Peyer's patch (tissue), 4 donors: ENCODE data around the gene LCE6A. TPM values are rescaled to one million over a fixed set of nuclear protein-coding genes. Genes with fewer than 3 reads are reported as not detected.
A peak's percentile ranks its signal among the peaks of the same experiment; 100 is the strongest.

Source experiments
- DNase-seq, 3 donors: peaks; one replicate each; pipeline ENCODE4 v3.0.0-alpha.2; 2017 to 2019
- H3K27ac ChIP-seq, 4 donors: fragments of 200-600 bp; sonication (generic); one replicate each; pipeline ENCODE4 v1.5.1; 2016 to 2019
- H3K27me3 ChIP-seq, 2 donors: fragments of 200-600 bp; sonication (generic); one replicate each; pipeline ENCODE4 v1.5.1; 2019
- H3K36me3 ChIP-seq, 3 donors: fragments of 200-600 bp; sonication (generic); one replicate each; pipeline ENCODE4 v1.5.1; 2016 to 2019
- H3K4me1 ChIP-seq, 4 donors: fragments of 200-600 bp; sonication (generic); one replicate each; pipeline ENCODE4 v1.5.1; 2016 to 2019
- H3K4me3 ChIP-seq, 4 donors: fragments of 200-600 bp; sonication (generic); 1 replicate in 3 of 4; 2 replicates in 1 of 4; pipeline ENCODE4 v1.5.1; 2016 to 2019; ENCODE audit warnings: mild to moderate bottlenecking in 1 of 4
- H3K9me3 ChIP-seq, 4 donors: fragments of 200-600 bp; sonication (generic); one replicate each; pipeline ENCODE4 v1.5.1; 2016 to 2019; ENCODE audit warnings: mild to moderate bottlenecking in 1 of 4
- CTCF ChIP-seq, 6 experiments: fragments of 450-650 bp in 4 of 6; fragments of 200-600 bp in 2 of 6; sonication (generic) in 1 of 6; IDR thresholded peaks; one replicate each; pipeline ENCODE4 v1.5.1; 2017 to 2019; ENCODE audit warnings: antibody characterized with exemption in 6 of 6, mild to moderate bottlenecking in 3 of 6, moderate library complexity in 1 of 6
- POLR2A ChIP-seq, 2 donors: fragments of 450-650 bp; IDR thresholded peaks; one replicate each; pipeline ENCODE4 v1.5.1; 2017; ENCODE audit warnings: antibody characterized with exemption in 2 of 2, mild to moderate bottlenecking in 2 of 2, moderate library complexity in 2 of 2
- total RNA-seq, 4 donors: library from RNA; depleted of rRNA; stranded (reverse); fragments of >200 nt; gene quantifications; one replicate each; pipeline ENCODE4 v1.1.0, GENCODE V29; 2016

Gene LCE6A
- total RNA-seq, 4 donors from 2014 or later = not detected

- TF ChIP-seq CTCF (IDR thresholded peaks at IDR 0.05) = no peak
- TF ChIP-seq POLR2A (IDR thresholded peaks at IDR 0.05) = no peak
- Histone ChIP-seq H3K4me1 (no peaks in the 10 kb centered on the region), H3K27me3 (no peaks in the 10 kb centered on the region), H3K27ac (no peak overlapping the region), H3K9me3 (no peaks in the 10 kb centered on the region), H3K4me3 (no peak overlapping the region), H3K36me3 (no peaks in the 10 kb centered on the region)
- DNase-seq = no peak
These were observed 34.2 kb downstream of the LCE6A start for GRCh38 chr1:152876827-152877226.

- H3K27ac ChIP-seq = no peak within 1 kb of the TSS
- no peaks in the 10 kb centered on the region for H3K9me3 ChIP-seq
- H3K36me3 ChIP-seq = no peaks in the 10 kb centered on the region
- H3K4me1 ChIP-seq = no peaks in the 10 kb centered on the region
- H3K4me3 ChIP-seq = no peak within 1 kb of the TSS
- no peaks in the 10 kb centered on the region for H3K27me3 ChIP-seq
- DNase-seq = no peak
- TF ChIP-seq POLR2A (IDR thresholded peaks at IDR 0.05) (no peak), CTCF (IDR thresholded peaks at IDR 0.05) (peak in 1 of 6 experiments; percentile 13)
These were observed 35.4 kb downstream of the LCE6A start, which contains the start of gene SMCP for GRCh38 chr1:152878042-152878441. Gene SMCP, plus strand, starts transcription at chr1:152878322. Its CDS starts 6,101 bp downstream, at chr1:152884423.

- Histone ChIP-seq H3K4me1 (no peaks in the 10 kb centered on the region), H3K27ac (no peak overlapping the region), H3K9me3 (no peaks in the 10 kb centered on the region), H3K27me3 (no peaks in the 10 kb centered on the region), H3K4me3 (no peak overlapping the region), H3K36me3 (no peaks in the 10 kb centered on the region)
- no peak for DNase-seq
- TF ChIP-seq CTCF (IDR thresholded peaks at IDR 0.05) (no peak), POLR2A (IDR thresholded peaks at IDR 0.05) (no peak)
These were observed 37.0 kb downstream of the LCE6A start for GRCh38 chr1:152879559-152880198.

- Histone ChIP-seq H3K27ac (no peak overlapping the region), H3K27me3 (no peaks in the 10 kb centered on the region), H3K4me3 (no peak overlapping the region), H3K9me3 (no peaks in the 10 kb centered on the region), H3K36me3 (no peaks in the 10 kb centered on the region), H3K4me1 (no peaks in the 10 kb centered on the region)
- no peak for DNase-seq
- TF ChIP-seq CTCF (IDR thresholded peaks at IDR 0.05) = no peak
- TF ChIP-seq POLR2A (IDR thresholded peaks at IDR 0.05) = no peak
These were observed 37.7 kb downstream of the LCE6A start for GRCh38 chr1:152880316-152880715.

- no peak for DNase-seq
- no peaks in the 10 kb centered on the region for H3K27me3 ChIP-seq
- no peak overlapping the region for H3K27ac ChIP-seq
- H3K36me3 ChIP-seq = no peaks in the 10 kb centered on the region
- H3K9me3 ChIP-seq = no peaks in the 10 kb centered on the region
- H3K4me1 ChIP-seq = no peaks in the 10 kb centered on the region
- no peak overlapping the region for H3K4me3 ChIP-seq
- TF ChIP-seq CTCF (IDR thresholded peaks at IDR 0.05) (no peak), POLR2A (IDR thresholded peaks at IDR 0.05) (no peak)
These were observed 38.3 kb downstream of the LCE6A start for GRCh38 chr1:152880907-152881306.
